ENCODE measurements around the gene DMAC2L.
"Not testable (repeated sequence)": the region's sequence is repeated elsewhere in the genome, so short reads cannot be mapped to it uniquely, and the experiment has no call there.

DMAC2L gene

GRCh38 chr14:50311972-50312733 lies at the start of gene DMAC2L, which contains the start of gene L2HGDH:
DMAC2L (plus strand) TSS chr14:50312324; CDS start chr14:50321488, 9,164 bp downstream.
L2HGDH (minus strand) TSS chr14:50312229; CDS start chr14:50312150, 79 bp downstream.
- peak; percentile 71 to 76 for DNase-seq (ENCODE audit: low read depth in 2 of 2, low spot score in 1 of 2)

- no peak for DNase-seq (ENCODE audit: low read depth in 2 of 2, low spot score in 1 of 2)
Measured at GRCh38 chr14:50262865-50263264, 49.3 kb upstream of the DMAC2L start.

- DNase-seq (ENCODE audit: low read depth in 2 of 2, low spot score in 1 of 2): no peak
Measured at GRCh38 chr14:50263321-50263720, 48.8 kb upstream of the DMAC2L start.

GRCh38 chr14:50265029-50265428 lies 47.1 kb upstream of the DMAC2L start:
- no peak for DNase-seq (ENCODE audit: low read depth in 2 of 2, low spot score in 1 of 2)

- DNase-seq (ENCODE audit: low read depth in 2 of 2, low spot score in 1 of 2): no peak
Measured at GRCh38 chr14:50270932-50271331, 41.2 kb upstream of the DMAC2L start.

- no peak for DNase-seq (ENCODE audit: low read depth in 2 of 2, low spot score in 1 of 2)
Measured at GRCh38 chr14:50272498-50272897, 39.6 kb upstream of the DMAC2L start.

GRCh38 chr14:50285861-50286260 lies 26.3 kb upstream of the DMAC2L start:
- DNase-seq (ENCODE audit: low read depth in 2 of 2, low spot score in 1 of 2): no peak

GRCh38 chr14:50288146-50288545 lies 24.0 kb upstream of the DMAC2L start:
- no peak for DNase-seq (ENCODE audit: low read depth in 2 of 2, low spot score in 1 of 2)

GRCh38 chr14:50290306-50290705 lies 21.8 kb upstream of the DMAC2L start:
- DNase-seq (ENCODE audit: low read depth in 2 of 2, low spot score in 1 of 2): no peak

- no peak for DNase-seq (ENCODE audit: low read depth in 2 of 2, low spot score in 1 of 2)
Measured at GRCh38 chr14:50299585-50299984, 12.5 kb upstream of the DMAC2L start.

- no peak for DNase-seq (ENCODE audit: low read depth in 2 of 2, low spot score in 1 of 2)
Measured at GRCh38 chr14:50301914-50302313, 10.2 kb upstream of the DMAC2L start.

- no peak for DNase-seq (ENCODE audit: low read depth in 2 of 2, low spot score in 1 of 2)
Measured at GRCh38 chr14:50303744-50304471, 8.2 kb upstream of the DMAC2L start.

- no peak for DNase-seq (ENCODE audit: low read depth in 2 of 2, low spot score in 1 of 2)
Measured at GRCh38 chr14:50308363-50308915, 3.7 kb upstream of the DMAC2L start.

- DNase-seq (ENCODE audit: low read depth in 2 of 2, low spot score in 1 of 2): no peak
Measured at GRCh38 chr14:50310445-50310844, 1.7 kb upstream of the DMAC2L start.

- DNase-seq (ENCODE audit: low read depth in 2 of 2, low spot score in 1 of 2): no peak
Measured at GRCh38 chr14:50311337-50311971, 670 bp upstream of the DMAC2L start.

- DNase-seq (ENCODE audit: low read depth in 2 of 2, low spot score in 1 of 2): no peak
Measured at GRCh38 chr14:50312734-50313054, 570 bp downstream of the DMAC2L start.

GRCh38 chr14:50314098-50314497 lies 2.0 kb downstream of the DMAC2L start:
- not testable (repeated sequence) for DNase-seq (ENCODE audit: low read depth in 2 of 2, low spot score in 1 of 2)

GRCh38 chr14:50318031-50318626 lies 6.0 kb downstream of the DMAC2L start:
- no peak for DNase-seq (ENCODE audit: low read depth in 2 of 2, low spot score in 1 of 2)

- DNase-seq (ENCODE audit: low read depth in 2 of 2, low spot score in 1 of 2): no peak
Measured at GRCh38 chr14:50319293-50319692, 7.2 kb downstream of the DMAC2L start.

- DNase-seq (ENCODE audit: low read depth in 2 of 2, low spot score in 1 of 2): no peak
Measured at GRCh38 chr14:50319721-50320120, 7.6 kb downstream of the DMAC2L start.

GRCh38 chr14:50320283-50320682 lies 8.2 kb downstream of the DMAC2L start:
- DNase-seq (ENCODE audit: low read depth in 2 of 2, low spot score in 1 of 2): no peak

All from stimulated activated CD8-positive, alpha-beta memory T cell treated with anti-CD3 and anti-CD28 coated beads, Interleukin-4, amount 100 ng/mL, for 1 hour (primary cell).